Measurements from ENCODE around the gene CKM. TPM values are rescaled to one million over a fixed set of nuclear protein-coding genes. Genes with fewer than 3 reads are reported as not detected.
"Not testable (repeated sequence)": the region's sequence is repeated elsewhere in the genome, so short reads cannot be mapped to it uniquely, and the experiment has no call there.

CKM gene
- total and polyA plus RNA-seq, 10 of the 15 experiments (the other 5 are each of a cell fraction or from before 2014, with no cell fraction given): 0.08 to 0.14 (median 0.13) TPM; not detected in 5

- in situ Hi-C loops (cut with MboI); RAD21 ChIA-PET (ENCODE audit: unreplicated experiment); H2AFZ ChIP-seq (ENCODE audit: control insufficient read depth, low read depth, low read length); H3K4me1 ChIP-seq (ENCODE audit: control insufficient read depth, insufficient read depth, low read length); POLR2A ChIA-PET; H3K27me3 ChIP-seq (replicated peaks in 1 of 2; ENCODE audit: control insufficient read depth in 2 of 2, insufficient read depth in 2 of 2, low read length in 1 of 2); H4K20me1 ChIP-seq (ENCODE audit: control insufficient read depth, insufficient read depth); CTCF ChIA-PET; H3K36me3 ChIP-seq (ENCODE audit: control insufficient read depth in 2 of 2, insufficient read depth in 2 of 2, low read length in 1 of 2); intact Hi-C loops (cut with micrococcal nuclease; ENCODE audit: unreplicated experiment); DNase-seq (ENCODE audit: low read depth, low spot score); H3K4me2 ChIP-seq (ENCODE audit: control insufficient read depth, insufficient read depth); BruUV-seq (replicated peaks); H3K9ac ChIP-seq (ENCODE audit: control insufficient read depth, insufficient read depth, low read length); SMC1A ChIA-PET (ENCODE audit: uncharacterized antibody, unreplicated experiment); H3K27ac ChIP-seq (ENCODE audit: control insufficient read depth, insufficient read depth); FAIRE-seq; H3K9me3 ChIP-seq (replicated peaks; ENCODE audit: control insufficient read depth, insufficient read depth, low read length); H3K79me2 ChIP-seq (ENCODE audit: control insufficient read depth, insufficient read depth, low read length); ATAC-seq; H3K4me3 ChIP-seq: not testable (repeated sequence)
- WGBS (ENCODE audit: insufficient coverage, insufficient replicate concordance, low lambda C conversion rate, missing lambda C conversion rate): 67% methylated on average over 9 of the region's 14 CpGs
These were observed 10.4 kb downstream of the CKM start for GRCh38 chr19:45312285-45312684.

GRCh38 chr19:45311621-45312020, 11.1 kb downstream of the CKM start:
- Histone ChIP-seq H3K9ac (ENCODE audit: control insufficient read depth, insufficient read depth, low read length) (no peak overlapping the region), H3K79me2 (ENCODE audit: control insufficient read depth, insufficient read depth, low read length) (no peaks in the 10 kb centered on the region), H2AFZ (ENCODE audit: control insufficient read depth, low read depth, low read length) (no peak overlapping the region), H3K4me3 (no peak overlapping the region), H3K9me3 (replicated peaks; ENCODE audit: control insufficient read depth, insufficient read depth, low read length) (no peaks in the 10 kb centered on the region), H3K27ac (ENCODE audit: control insufficient read depth, insufficient read depth) (no peak overlapping the region), H3K27me3 (replicated peaks in 1 of 2; ENCODE audit: control insufficient read depth in 2 of 2, insufficient read depth in 2 of 2, low read length in 1 of 2) (no peaks in the 10 kb centered on the region), H4K20me1 (ENCODE audit: control insufficient read depth, insufficient read depth) (no peaks in the 10 kb centered on the region), H3K4me2 (ENCODE audit: control insufficient read depth, insufficient read depth) (no peak overlapping the region), H3K4me1 (ENCODE audit: control insufficient read depth, insufficient read depth, low read length) (no peaks in the 10 kb centered on the region), H3K36me3 (ENCODE audit: control insufficient read depth in 2 of 2, insufficient read depth in 2 of 2, low read length in 1 of 2) (no peaks in the 10 kb centered on the region)
- ATAC-seq: no peak
- FAIRE-seq: no peak
- POLR2A ChIA-PET: no interaction called here
- in situ Hi-C loops (cut with MboI) (no loop called here), intact Hi-C loops (cut with micrococcal nuclease; ENCODE audit: unreplicated experiment) (no loop called here)
- WGBS (ENCODE audit: insufficient coverage, insufficient replicate concordance, low lambda C conversion rate, missing lambda C conversion rate): 15% methylated on average over 18 of the region's 18 CpGs
- SMC1A ChIA-PET (ENCODE audit: uncharacterized antibody, unreplicated experiment): no interaction called here
- no TSS peak for BruUV-seq (replicated peaks)
- RAD21 ChIA-PET (ENCODE audit: unreplicated experiment): no interaction called here
- no peak for DNase-seq (ENCODE audit: low read depth, low spot score)
- CTCF ChIA-PET: no interaction called here
- TF ChIP-seq RBBP5 (conservative IDR thresholded peaks at IDR 0.05): no peak
- no peak for TF ChIP-seq CHD2 (IDR thresholded peaks at IDR 0.05; ENCODE audit: borderline replicate concordance, low read depth, low read length)
- TF ChIP-seq ZZZ3 (IDR thresholded peaks at IDR 0.05; ENCODE audit: control insufficient read depth, insufficient read length, low read depth): no peak
- TF ChIP-seq MEF2B (IDR thresholded peaks at IDR 0.05; ENCODE audit: partially characterized antibody, poor library complexity, severe bottlenecking): no peak
- no peak for TF ChIP-seq ZNF24 (IDR thresholded peaks at IDR 0.05)
- no peak for TF ChIP-seq ZBED1 (IDR thresholded peaks at IDR 0.05; ENCODE audit: borderline replicate concordance)
- TF ChIP-seq POLR2AphosphoS2 (IDR thresholded peaks at IDR 0.05; ENCODE audit: low read depth, low read length): no peak
- TF ChIP-seq HDGF (IDR thresholded peaks at IDR 0.05): no peak
- TF ChIP-seq USF2 (IDR thresholded peaks at IDR 0.05; ENCODE audit: borderline replicate concordance, low read depth, low read length): no peak
- no peak for TF ChIP-seq BCLAF1 (IDR thresholded peaks at IDR 0.05)
- TF ChIP-seq SUZ12 (IDR thresholded peaks at IDR 0.05; ENCODE audit: unreplicated experiment): no peak
- TF ChIP-seq IRF5 (IDR thresholded peaks at IDR 0.05; ENCODE audit: borderline replicate concordance): no peak
- TF ChIP-seq BRCA1 (IDR thresholded peaks at IDR 0.05; ENCODE audit: low read depth, low read length): no peak
- TF ChIP-seq POLR2A (IDR thresholded peaks at IDR 0.05; ENCODE audit: low read depth, low read length): no peak
- TF ChIP-seq HDAC2 (IDR thresholded peaks at IDR 0.05): no peak
- no peak for TF ChIP-seq ATF7 (IDR thresholded peaks at IDR 0.05; ENCODE audit: low read depth)
